Left hindlimb (tissue), 1 donor: ENCODE measurements around the gene PKIB.

Experiments used
- DNase-seq: peaks from one replicate; pipeline ENCODE4 v3.0.0-alpha.2; 2018

The PKIB gene

GRCh38 chr6:122751326-122751725 lies 141.1 kb downstream of the PKIB start:
- no peak for DNase-seq

- no peak for DNase-seq
Measured at GRCh38 chr6:122752459-122752858, 142.3 kb downstream of the PKIB start.

GRCh38 chr6:122753000-122753687 lies 142.9 kb downstream of the PKIB start:
- DNase-seq, result no peak

GRCh38 chr6:122753688-122754056 lies 143.5 kb downstream of the PKIB start:
- no peak for DNase-seq

- DNase-seq, result no peak
Measured at GRCh38 chr6:122754191-122754731, 144.1 kb downstream of the PKIB start.

GRCh38 chr6:122755901-122756300 lies 145.7 kb downstream of the PKIB start:
- DNase-seq, result no peak

GRCh38 chr6:122758927-122759334 lies 148.7 kb downstream of the PKIB start:
- DNase-seq, result no peak

GRCh38 chr6:122760330-122760729 lies 150.1 kb downstream of the PKIB start:
- no peak for DNase-seq

- DNase-seq, result no peak
Measured at GRCh38 chr6:122766256-122766655, 156.1 kb downstream of the PKIB start.

- no peak for DNase-seq
Measured at GRCh38 chr6:122770835-122771601, 160.8 kb downstream of the PKIB start.

GRCh38 chr6:122772724-122773415 lies 162.7 kb downstream of the PKIB start:
- no peak for DNase-seq
